IPS-18c (cell line): Measurements from ENCODE around the gene XIAP.
"Not testable (repeated sequence)": the region's sequence is repeated elsewhere in the genome, so short reads cannot be mapped to it uniquely, and the experiment has no call there.

Experiments
- H3K4me3 ChIP-seq: 2 replicates; pipeline ENCODE4 v1.7.0; 2013; ENCODE audit warnings: low read depth, mild to moderate bottlenecking, low read length, moderate library complexity; ENCODE audit not compliant: insufficient read depth
- H3K9me3 ChIP-seq: one replicate; pipeline ENCODE4 v1.6.1; 2013; ENCODE audit warnings: mild to moderate bottlenecking, low read length, moderate library complexity; ENCODE audit not compliant: control insufficient read depth, insufficient read depth

The XIAP gene

GRCh38 chrX:123859846-123860838 lies at the start of gene XIAP:
TSS of gene XIAP (plus strand) at chrX:123860053. CDS start at chrX:123885663, 25,610 bp downstream.
- Histone ChIP-seq H3K9me3 (peaks cover 2% of the 10 kb centered on the region), H3K4me3 (peak within 1 kb of the TSS; percentile 60)

GRCh38 chrX:123814343-123814742 lies 45.5 kb upstream of the XIAP start:
- no peak overlapping the region for H3K4me3 ChIP-seq

GRCh38 chrX:123814934-123815394 lies 44.9 kb upstream of the XIAP start:
- not testable (repeated sequence) for H3K4me3 ChIP-seq, H3K9me3 ChIP-seq

More at GRCh38 chrX:123814343-123814742, 45.5 kb upstream of the XIAP start:
- peaks cover 5% of the 10 kb centered on the region for H3K9me3 ChIP-seq

GRCh38 chrX:123817288-123817894 lies 42.5 kb upstream of the XIAP start:
- Histone ChIP-seq H3K4me3 (no peak overlapping the region), H3K9me3 (peaks cover 5% of the 10 kb centered on the region)

- no peak overlapping the region for H3K4me3 ChIP-seq
Observed at GRCh38 chrX:123818243-123818642, 41.6 kb upstream of the XIAP start.

GRCh38 chrX:123822965-123823364 lies 36.9 kb upstream of the XIAP start:
- H3K9me3 ChIP-seq, result peaks cover 7% of the 10 kb centered on the region
- no peak overlapping the region for H3K4me3 ChIP-seq

More at GRCh38 chrX:123818243-123818642, 41.6 kb upstream of the XIAP start:
- H3K9me3 ChIP-seq, result peaks cover 5% of the 10 kb centered on the region

GRCh38 chrX:123830309-123830708 lies 29.5 kb upstream of the XIAP start:
- peaks cover 4% of the 10 kb centered on the region for H3K9me3 ChIP-seq
- no peak overlapping the region for H3K4me3 ChIP-seq

- Histone ChIP-seq H3K9me3 (peaks cover 4% of the 10 kb centered on the region), H3K4me3 (no peak overlapping the region)
Observed at GRCh38 chrX:123833387-123833786, 26.5 kb upstream of the XIAP start.

- Histone ChIP-seq H3K9me3 (peaks cover 4% of the 10 kb centered on the region), H3K4me3 (no peak overlapping the region)
Observed at GRCh38 chrX:123834116-123834515, 25.7 kb upstream of the XIAP start.

- Histone ChIP-seq H3K9me3 (peaks cover 7% of the 10 kb centered on the region), H3K4me3 (no peak overlapping the region)
Observed at GRCh38 chrX:123835661-123836371, 24.0 kb upstream of the XIAP start.

- not testable (repeated sequence) for H3K9me3 ChIP-seq, H3K4me3 ChIP-seq
Observed at GRCh38 chrX:123845129-123845528, 14.7 kb upstream of the XIAP start.

- H3K4me3 ChIP-seq, result no peak overlapping the region; the same call in 1 of the 2 replicates
- peaks cover 4% of the 10 kb centered on the region for H3K9me3 ChIP-seq
Observed at GRCh38 chrX:123846577-123847038, 13.2 kb upstream of the XIAP start.

GRCh38 chrX:123847056-123847455 lies 12.8 kb upstream of the XIAP start:
- peaks cover 4% of the 10 kb centered on the region for H3K9me3 ChIP-seq
- no peak overlapping the region for H3K4me3 ChIP-seq

GRCh38 chrX:123849096-123849495 lies 10.8 kb upstream of the XIAP start:
- H3K4me3 ChIP-seq, result no peak overlapping the region
- peaks cover 7% of the 10 kb centered on the region for H3K9me3 ChIP-seq

GRCh38 chrX:123849906-123850305 lies 9.9 kb upstream of the XIAP start:
- H3K4me3 ChIP-seq, H3K9me3 ChIP-seq: not testable (repeated sequence)

GRCh38 chrX:123851079-123851478 lies 8.8 kb upstream of the XIAP start:
- no peak overlapping the region for H3K4me3 ChIP-seq
- peaks cover 9% of the 10 kb centered on the region for H3K9me3 ChIP-seq

GRCh38 chrX:123854329-123854728 lies 5.5 kb upstream of the XIAP start:
- H3K9me3 ChIP-seq, result peaks cover 9% of the 10 kb centered on the region

More at GRCh38 chrX:123854329-123854728, 5.5 kb upstream of the XIAP start:
- no peak overlapping the region for H3K4me3 ChIP-seq
